ENCODE data around the gene DHX58.
"Not testable (repeated sequence)": the region's sequence is repeated elsewhere in the genome, so short reads cannot be mapped to it uniquely, and the experiment has no call there.

DHX58 gene

GRCh38 chr17:42112552-42113176, at the start of gene DHX58:
DHX58 (minus strand) TSS chr17:42112714; CDS start chr17:42111892, 822 bp downstream.
- DNase-seq (ENCODE audit: low read depth in 2 of 2), result peak; percentile 51 to 71

GRCh38 chr17:42160531-42160910, 48.0 kb upstream of the DHX58 start:
- no peak for DNase-seq (ENCODE audit: low read depth in 2 of 2)

GRCh38 chr17:42159796-42160530, 47.4 kb upstream of the DHX58 start:
- no peak for DNase-seq (ENCODE audit: low read depth in 2 of 2)

GRCh38 chr17:42155614-42156045, 43.1 kb upstream of the DHX58 start:
- DNase-seq (ENCODE audit: low read depth in 2 of 2), result no peak

GRCh38 chr17:42153919-42154742, 41.6 kb upstream of the DHX58 start:
- DNase-seq (ENCODE audit: low read depth in 2 of 2), result no peak

GRCh38 chr17:42146911-42147607, 34.5 kb upstream of the DHX58 start:
- no peak for DNase-seq (ENCODE audit: low read depth in 2 of 2)

GRCh38 chr17:42143138-42143537, 30.6 kb upstream of the DHX58 start:
- DNase-seq (ENCODE audit: low read depth in 2 of 2), result not testable (repeated sequence)

- no peak for DNase-seq (ENCODE audit: low read depth in 2 of 2)
Measured at GRCh38 chr17:42142371-42142896, 29.9 kb upstream of the DHX58 start.

GRCh38 chr17:42141382-42141781, 28.9 kb upstream of the DHX58 start:
- no peak for DNase-seq (ENCODE audit: low read depth in 2 of 2)

- not testable (repeated sequence) for DNase-seq (ENCODE audit: low read depth in 2 of 2)
Measured at GRCh38 chr17:42140690-42141089, 28.2 kb upstream of the DHX58 start.

- no peak for DNase-seq (ENCODE audit: low read depth in 2 of 2)
Measured at GRCh38 chr17:42138749-42139492, 26.4 kb upstream of the DHX58 start.

GRCh38 chr17:42136654-42137051, 24.1 kb upstream of the DHX58 start:
- no peak for DNase-seq (ENCODE audit: low read depth in 2 of 2)

- no peak for DNase-seq (ENCODE audit: low read depth in 2 of 2)
Measured at GRCh38 chr17:42135664-42136653, 23.4 kb upstream of the DHX58 start.

- no peak for DNase-seq (ENCODE audit: low read depth in 2 of 2)
Measured at GRCh38 chr17:42135151-42135550, 22.6 kb upstream of the DHX58 start.

- no peak for DNase-seq (ENCODE audit: low read depth in 2 of 2)
Measured at GRCh38 chr17:42133461-42134041, 21.0 kb upstream of the DHX58 start.

- DNase-seq (ENCODE audit: low read depth in 2 of 2), result no peak
Measured at GRCh38 chr17:42132941-42133340, 20.4 kb upstream of the DHX58 start.

GRCh38 chr17:42131981-42132432, 19.5 kb upstream of the DHX58 start:
- DNase-seq (ENCODE audit: low read depth in 2 of 2), result no peak

- no peak for DNase-seq (ENCODE audit: low read depth in 2 of 2)
Measured at GRCh38 chr17:42131232-42131631, 18.7 kb upstream of the DHX58 start.

- no peak for DNase-seq (ENCODE audit: low read depth in 2 of 2)
Measured at GRCh38 chr17:42130310-42130936, 17.9 kb upstream of the DHX58 start.
